Colonic mucosa (tissue), 4 donors: Measurements from ENCODE around the gene CSNK1E. TPM values are rescaled to one million over a fixed set of nuclear protein-coding genes. Genes with fewer than 3 reads are reported as not detected.

Experiments
- DNase-seq: peaks from one replicate; pipeline ENCODE4 v3.0.0-alpha.2; 2020
- H3K27ac ChIP-seq: fragments of 200-600 bp; one replicate; pipeline ENCODE4 v1.8.0; 2021
- H3K27me3 ChIP-seq: fragments of 200-600 bp; one replicate; pipeline ENCODE4 v1.8.0; 2021
- H3K36me3 ChIP-seq: fragments of 200-600 bp; one replicate; pipeline ENCODE4 v1.8.0; 2021
- H3K4me1 ChIP-seq: fragments of 200-600 bp; one replicate; pipeline ENCODE4 v1.8.0; 2021; ENCODE audit warnings: mild to moderate bottlenecking
- H3K4me3 ChIP-seq: fragments of 200-600 bp; one replicate; pipeline ENCODE4 v1.8.0; 2021
- H3K9ac ChIP-seq, 2 donors: one replicate each; pipeline ENCODE4 v1.7.0; 2013; ENCODE audit warnings: control low read depth in 2 of 2, low read depth in 2 of 2, low read length in 2 of 2
- H3K9me3 ChIP-seq: fragments of 200-600 bp; one replicate; pipeline ENCODE4 v1.8.0; 2021
- intact Hi-C: fragments of 100-400 bp; cut with DNase I; formaldehyde crosslinking; loops from one replicate; pipeline ENCODE4 v1.14.1; 2022
- total RNA-seq, 2 donors: library from RNA; stranded (reverse); fragmentation: NEBNext Ultra II Directional in 1 of 2; extraction: Animal tissue kit (Norgen Biotek cat#: 25700) in 1 of 2; gene quantifications; one replicate each; pipeline ENCODE4 v1.2.1, GENCODE V29; 2021
- TF ChIP-seq, protein P1 (sequence below): fragments of 200-600 bp; IDR thresholded peaks from one replicate; pipeline ENCODE4 v1.8.0; 2022; ENCODE audit warnings: antibody characterized with exemption, mild to moderate bottlenecking
- donor health status: healthy.
- donor health status: DM: no; HTN: no; CAD: no.
- donor health status: DM: no; HTN: no; CAD: no.

The CSNK1E gene
- total RNA-seq, 2 donors from 2014 or later, result 97.0 to 97.2 TPM

- TF ChIP-seq, protein P1, sequence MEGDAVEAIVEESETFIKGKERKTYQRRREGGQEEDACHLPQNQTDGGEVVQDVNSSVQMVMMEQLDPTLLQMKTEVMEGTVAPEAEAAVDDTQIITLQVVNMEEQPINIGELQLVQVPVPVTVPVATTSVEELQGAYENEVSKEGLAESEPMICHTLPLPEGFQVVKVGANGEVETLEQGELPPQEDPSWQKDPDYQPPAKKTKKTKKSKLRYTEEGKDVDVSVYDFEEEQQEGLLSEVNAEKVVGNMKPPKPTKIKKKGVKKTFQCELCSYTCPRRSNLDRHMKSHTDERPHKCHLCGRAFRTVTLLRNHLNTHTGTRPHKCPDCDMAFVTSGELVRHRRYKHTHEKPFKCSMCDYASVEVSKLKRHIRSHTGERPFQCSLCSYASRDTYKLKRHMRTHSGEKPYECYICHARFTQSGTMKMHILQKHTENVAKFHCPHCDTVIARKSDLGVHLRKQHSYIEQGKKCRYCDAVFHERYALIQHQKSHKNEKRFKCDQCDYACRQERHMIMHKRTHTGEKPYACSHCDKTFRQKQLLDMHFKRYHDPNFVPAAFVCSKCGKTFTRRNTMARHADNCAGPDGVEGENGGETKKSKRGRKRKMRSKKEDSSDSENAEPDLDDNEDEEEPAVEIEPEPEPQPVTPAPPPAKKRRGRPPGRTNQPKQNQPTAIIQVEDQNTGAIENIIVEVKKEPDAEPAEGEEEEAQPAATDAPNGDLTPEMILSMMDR, result no peak
- intact Hi-C loops, result loop anchor here (5.0 kb wide), 1 partner anchor 43 kb away; the partner anchor contains the start of gene TMEM184B
- Histone ChIP-seq H3K36me3 (no peaks in the 10 kb centered on the region), H3K4me3 (peak overlapping the region; percentile 68), H3K4me1 (peaks cover 5% of the 10 kb centered on the region), H3K9me3 (no peaks in the 10 kb centered on the region), H3K27me3 (no peaks in the 10 kb centered on the region), H3K27ac (peak overlapping the region; percentile 94), H3K9ac (peak overlapping the region; percentile 90 to 93)
- DNase-seq, result no peak
Observed at GRCh38 chr22:38314933-38315822, 2.1 kb downstream of the CSNK1E start.

GRCh38 chr22:38314051-38314932, 2.9 kb downstream of the CSNK1E start:
- H3K4me3 ChIP-seq, result peak overlapping the region; percentile 68
- no peaks in the 10 kb centered on the region for H3K36me3 ChIP-seq
- peaks cover 7% of the 10 kb centered on the region for H3K4me1 ChIP-seq

DNA sequence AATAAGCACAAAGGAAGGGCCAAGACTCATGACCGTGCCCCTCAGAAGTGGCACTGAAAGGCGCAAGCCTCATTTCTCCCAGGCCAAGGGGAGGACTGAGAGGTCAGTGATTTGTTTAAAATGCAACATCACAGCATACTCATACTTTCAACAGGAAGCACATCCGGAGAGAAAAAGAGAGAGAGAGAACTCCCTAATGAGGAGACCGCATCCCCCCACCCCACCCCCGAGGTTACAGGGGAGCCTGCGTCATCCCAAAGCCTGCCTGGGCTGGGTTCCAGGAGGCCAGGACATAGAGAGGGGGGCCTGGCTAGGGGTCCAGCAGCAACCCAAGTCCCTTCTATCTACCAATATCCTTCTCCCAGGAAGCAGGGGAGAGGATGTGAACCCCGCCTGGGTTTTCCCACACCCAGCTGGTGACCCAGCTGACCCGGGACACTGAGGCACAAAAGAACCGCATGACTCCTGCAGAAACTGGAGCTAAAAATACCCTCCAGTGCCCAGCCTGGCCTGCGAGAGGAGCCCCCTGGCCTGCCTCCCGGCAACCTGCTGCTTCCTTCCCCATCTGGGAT, 3.8 kb downstream of the CSNK1E start:
- peak overlapping the region; percentile 80 to 93 for H3K9ac ChIP-seq
- H3K9me3 ChIP-seq, result no peaks in the 10 kb centered on the region
- TF ChIP-seq, protein P1, result no peak
- no peaks in the 10 kb centered on the region for H3K36me3 ChIP-seq
- peaks cover 5% of the 10 kb centered on the region for H3K4me1 ChIP-seq
- H3K27me3 ChIP-seq, result no peaks in the 10 kb centered on the region
- no peak overlapping the region for H3K4me3 ChIP-seq
- intact Hi-C loops, result loop anchor here (5.0 kb wide), 1 partner anchor 41 kb away; the partner anchor contains the start of gene TMEM184B
- H3K27ac ChIP-seq, result peak overlapping the region; percentile 94
- DNase-seq, result peak; percentile 52

More at GRCh38 chr22:38314051-38314932, 2.9 kb downstream of the CSNK1E start:
- Histone ChIP-seq H3K27ac (peak overlapping the region; percentile 94), H3K9me3 (no peaks in the 10 kb centered on the region), H3K27me3 (no peaks in the 10 kb centered on the region), H3K9ac (peak overlapping the region; percentile 80 to 93)
- no peak for DNase-seq
- TF ChIP-seq, protein P1, result no peak
- intact Hi-C loops, result loop anchor here (5.0 kb wide), 1 partner anchor 42 kb away; the partner anchor contains the start of gene TMEM184B

DNA sequence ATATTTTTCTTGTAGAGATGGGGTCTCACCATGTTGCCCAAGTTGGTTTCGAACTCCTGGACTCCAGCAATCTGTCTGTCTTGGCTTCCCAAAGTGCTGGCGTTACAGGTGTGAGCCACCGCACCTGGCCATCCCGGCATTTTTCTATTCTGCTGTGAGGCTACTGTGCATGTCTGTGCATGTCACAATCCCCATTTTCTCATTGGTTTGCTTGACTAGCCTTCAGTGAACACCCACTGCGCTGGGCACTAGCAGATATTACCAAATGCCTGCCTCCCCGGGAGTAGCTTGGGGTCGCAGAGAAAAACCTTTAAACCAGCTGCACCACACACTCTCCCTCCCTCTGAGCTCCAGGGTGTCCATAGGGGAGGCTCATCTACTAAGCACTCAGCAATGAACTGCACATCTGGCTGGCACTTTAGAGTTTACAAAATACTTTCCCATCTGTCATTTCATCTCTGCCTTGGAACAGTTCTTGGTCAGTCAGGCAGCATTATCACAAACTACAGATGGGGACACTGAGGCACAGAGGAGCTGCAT, 4.9 kb downstream of the CSNK1E start:
- TF ChIP-seq, protein P1, result no peak
- no peaks in the 10 kb centered on the region for H3K9me3 ChIP-seq
- peak overlapping the region; percentile 62 for H3K27ac ChIP-seq
- intact Hi-C loops, result loop anchor here (5.0 kb wide), 1 partner anchor 40 kb away; the partner anchor contains the start of gene TMEM184B
- peaks cover 4% of the 10 kb centered on the region for H3K4me1 ChIP-seq
- H3K27me3 ChIP-seq, result no peaks in the 10 kb centered on the region
- H3K4me3 ChIP-seq, result no peak overlapping the region
- no peaks in the 10 kb centered on the region for H3K36me3 ChIP-seq
- no peak for DNase-seq
- H3K9ac ChIP-seq, result peak overlapping the region in 1 of 2 donors; percentile 23
